Pons (tissue), 1 donor: ENCODE measurements around the gene HSPA4L.

Experiments used
- DNase-seq: peaks from one replicate; pipeline ENCODE4 v3.0.0-alpha.2; 2016; ENCODE audit warnings: low spot score

The HSPA4L gene

DNA sequence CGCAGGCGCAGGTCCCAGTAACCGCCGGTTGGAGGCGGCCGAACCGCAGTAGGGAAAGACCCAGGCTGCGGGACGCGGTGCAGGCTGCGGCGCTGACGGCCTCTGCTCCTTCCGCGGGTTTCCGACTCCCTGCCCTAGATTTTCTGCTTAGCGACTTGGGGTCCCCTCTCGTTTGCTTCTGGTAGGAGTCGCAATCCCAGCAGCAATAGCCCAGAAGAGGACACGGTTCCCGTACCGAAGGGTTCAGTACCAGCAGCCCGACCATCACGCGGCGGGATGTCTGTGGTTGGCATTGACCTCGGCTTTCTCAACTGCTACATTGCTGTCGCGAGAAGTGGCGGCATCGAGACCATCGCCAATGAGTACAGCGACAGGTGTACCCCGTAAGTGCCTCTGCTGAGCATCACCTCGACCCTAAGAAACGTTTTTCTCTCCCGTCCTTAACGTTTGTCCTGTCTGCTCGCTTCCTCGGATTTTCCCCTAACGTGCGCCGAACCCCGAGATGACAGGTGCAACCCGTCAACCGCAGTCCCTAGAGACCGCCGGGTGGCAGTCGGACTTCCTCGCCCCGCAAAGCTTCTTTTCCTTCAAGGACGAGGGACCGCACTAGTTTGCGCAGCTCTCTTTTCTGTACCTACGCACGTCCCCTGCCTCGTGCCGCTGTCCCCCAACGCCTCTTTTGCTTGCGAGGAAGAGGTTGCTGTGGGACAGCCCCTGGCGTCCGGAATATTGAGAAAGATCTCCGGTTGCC is at the start of gene HSPA4L:
Gene HSPA4L (plus strand): TSS at position 48 of the 751 bp plus-strand sequence. CDS start 229 bp downstream, at position 277.
- peak; percentile 47 for DNase-seq

DNA sequence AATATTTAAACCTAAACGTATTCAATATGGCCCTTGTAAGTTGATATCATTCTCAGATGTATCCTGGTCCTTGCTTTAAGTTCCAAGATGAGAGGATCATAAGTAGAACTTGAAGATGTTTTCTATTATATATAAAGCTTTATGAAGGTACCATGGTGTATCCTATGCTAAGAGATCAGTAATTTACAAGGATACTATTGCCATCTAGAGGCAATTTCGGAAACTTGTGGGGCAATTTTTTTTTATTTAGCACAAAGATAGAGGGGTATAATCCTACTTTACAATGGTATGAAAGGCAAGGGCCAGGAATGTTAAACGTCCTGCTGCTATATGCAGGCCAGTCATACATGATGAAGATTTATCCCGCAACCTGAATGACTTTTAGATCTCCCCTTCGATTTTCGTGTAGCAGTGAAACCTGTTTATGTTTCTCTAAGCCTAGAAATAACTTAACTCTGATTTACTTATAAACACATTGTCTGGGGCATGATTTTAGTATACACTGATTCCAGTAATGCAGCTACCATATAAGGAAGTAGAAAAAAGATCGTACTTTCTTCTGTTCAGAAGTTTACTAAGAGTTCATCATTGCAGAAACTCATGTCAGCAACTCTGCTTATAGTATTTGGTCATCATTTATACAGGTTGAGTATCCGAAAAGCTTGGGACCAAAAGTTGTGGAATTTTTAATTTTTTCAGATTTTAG is 49.3 kb upstream of the HSPA4L start:
- peak; percentile 64 for DNase-seq

DNA sequence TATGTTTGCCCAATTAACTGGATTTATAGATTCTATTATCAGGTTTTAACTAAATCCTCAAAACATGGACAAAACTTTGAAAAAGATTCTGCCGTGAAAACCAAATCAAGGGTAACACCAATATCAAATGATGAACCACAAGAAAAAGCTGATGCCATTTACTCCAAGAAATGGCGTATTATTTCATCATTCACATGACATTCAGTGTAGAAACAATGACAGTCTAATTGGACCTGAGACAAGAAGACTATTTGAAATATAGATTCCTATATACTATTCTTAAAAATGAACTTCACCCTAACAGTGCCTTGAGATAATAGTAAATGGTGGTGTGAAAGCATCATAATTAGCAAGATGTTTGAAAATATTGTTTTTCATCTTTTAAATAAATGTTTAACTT is 47.1 kb upstream of the HSPA4L start:
- DNase-seq, result no peak

DNA sequence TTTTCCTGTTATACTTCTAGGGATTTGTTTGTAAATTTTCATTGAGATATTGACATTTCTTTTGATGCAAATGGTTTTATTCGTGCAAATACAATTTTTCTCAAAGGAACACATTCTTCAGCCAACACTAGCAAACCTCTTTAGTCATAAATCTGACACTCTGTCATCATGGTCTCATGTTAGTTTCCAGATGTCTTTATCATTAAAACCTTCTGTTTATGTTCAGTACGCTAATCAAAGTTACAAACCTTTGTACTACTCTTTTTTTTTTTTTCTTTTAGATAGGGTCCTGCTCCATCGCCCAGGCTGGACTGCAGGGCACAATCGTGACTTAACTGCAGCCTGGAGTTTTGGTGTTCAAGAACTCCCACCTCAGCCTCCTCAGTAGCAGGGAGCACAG is 44.8 kb upstream of the HSPA4L start:
- no peak for DNase-seq

DNA sequence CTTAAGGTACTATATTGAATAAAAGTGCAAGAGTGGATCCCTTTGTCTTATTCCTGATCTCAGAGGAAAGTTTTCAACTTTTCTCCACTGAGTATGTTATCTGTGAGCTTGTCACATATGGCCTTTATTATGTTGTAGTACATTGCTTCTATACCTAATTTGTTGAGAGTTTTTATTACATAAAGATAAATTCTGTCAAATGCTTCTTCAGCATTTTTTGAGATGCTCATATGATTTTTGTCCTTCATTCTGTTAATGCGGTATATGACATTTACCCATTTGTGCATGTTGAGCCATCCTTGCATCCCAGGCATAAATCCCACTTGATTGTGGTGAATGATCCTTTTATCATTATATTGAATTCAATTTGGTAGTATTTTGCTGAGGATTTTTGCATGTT is 40.9 kb upstream of the HSPA4L start:
- DNase-seq, result no peak

DNA sequence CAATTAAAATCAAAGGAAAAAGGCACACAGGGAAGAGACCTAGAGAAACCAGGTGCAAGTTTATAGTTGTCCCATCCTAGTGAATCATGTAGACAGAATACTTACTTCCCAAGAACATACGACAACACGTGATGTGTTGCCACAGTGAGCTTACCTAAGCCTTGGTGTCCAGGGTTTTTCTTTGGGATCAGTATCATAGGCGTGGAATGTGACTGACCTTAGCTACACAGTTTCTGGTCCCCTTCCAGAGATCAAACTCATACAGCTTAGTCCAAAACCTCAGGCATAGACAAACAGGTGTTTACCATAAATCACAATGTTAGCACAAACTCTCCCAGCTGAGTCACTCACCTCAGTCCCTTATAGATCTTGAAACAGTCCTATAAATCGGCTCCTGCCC is 34.2 kb upstream of the HSPA4L start:
- DNase-seq, result no peak

DNA sequence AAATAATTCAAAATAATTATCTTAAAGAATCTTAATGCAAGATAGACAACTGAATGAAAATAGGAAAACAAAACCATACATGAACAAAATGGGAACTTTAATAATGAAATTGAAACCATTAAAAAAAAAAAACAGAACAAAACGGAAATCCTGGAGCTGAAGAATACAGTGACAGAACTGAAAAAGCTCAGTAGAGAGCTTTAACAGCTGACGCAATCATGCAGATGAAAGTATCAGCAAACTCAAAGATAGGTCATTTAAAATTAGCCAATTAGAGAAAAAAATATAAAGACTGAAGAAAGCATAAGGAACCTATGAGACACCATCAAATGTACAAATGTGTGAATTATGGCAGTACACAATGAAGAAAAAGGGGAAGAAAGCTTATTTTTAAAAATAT is 33.2 kb upstream of the HSPA4L start:
- DNase-seq, result no peak

DNA sequence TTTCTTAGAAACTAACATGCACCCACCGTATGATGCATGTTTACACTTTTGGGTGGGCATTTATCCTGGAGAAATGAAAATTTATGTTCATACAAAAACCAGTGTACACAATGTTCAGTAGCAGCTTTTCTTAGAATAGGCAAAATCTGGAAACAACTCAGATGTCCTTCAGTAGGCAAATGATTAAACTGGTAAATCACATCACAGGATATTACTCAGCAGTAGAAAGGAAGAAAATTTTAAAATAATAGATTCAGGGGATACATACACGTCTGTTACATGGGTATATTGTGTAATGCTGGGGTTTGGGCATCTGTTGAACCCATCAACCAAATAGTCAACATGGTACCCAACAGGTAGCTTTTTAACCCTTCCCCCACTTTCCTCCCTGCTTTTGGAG is 25.2 kb upstream of the HSPA4L start:
- no peak for DNase-seq

DNA sequence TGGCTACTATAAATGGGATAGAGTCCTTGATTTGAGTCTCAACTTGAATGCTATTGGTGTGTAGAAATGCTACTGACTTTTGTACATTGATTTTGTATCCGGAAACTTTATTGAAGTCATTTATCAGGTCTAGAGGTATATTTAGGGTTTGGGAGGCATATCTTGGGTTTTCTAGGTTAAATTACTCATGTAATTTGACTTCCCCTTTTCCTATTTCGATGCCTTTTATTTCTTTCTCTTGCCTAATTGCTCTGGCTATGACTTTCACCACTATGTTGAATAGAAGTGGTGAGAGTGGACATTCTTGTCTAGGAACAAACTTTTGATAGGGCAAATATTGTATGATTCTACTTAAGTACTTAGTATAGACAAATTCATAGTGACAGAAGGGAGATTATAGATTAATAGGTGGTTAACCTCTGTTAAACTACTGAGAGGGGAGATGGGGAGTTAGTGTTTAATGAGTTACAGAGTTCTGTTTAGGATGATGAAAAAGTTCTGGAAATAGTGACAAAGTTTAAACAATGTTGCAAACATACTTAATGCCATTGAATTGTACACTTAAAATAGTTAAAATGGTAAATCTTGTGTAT is 22.8 kb upstream of the HSPA4L start:
- DNase-seq, result no peak

DNA sequence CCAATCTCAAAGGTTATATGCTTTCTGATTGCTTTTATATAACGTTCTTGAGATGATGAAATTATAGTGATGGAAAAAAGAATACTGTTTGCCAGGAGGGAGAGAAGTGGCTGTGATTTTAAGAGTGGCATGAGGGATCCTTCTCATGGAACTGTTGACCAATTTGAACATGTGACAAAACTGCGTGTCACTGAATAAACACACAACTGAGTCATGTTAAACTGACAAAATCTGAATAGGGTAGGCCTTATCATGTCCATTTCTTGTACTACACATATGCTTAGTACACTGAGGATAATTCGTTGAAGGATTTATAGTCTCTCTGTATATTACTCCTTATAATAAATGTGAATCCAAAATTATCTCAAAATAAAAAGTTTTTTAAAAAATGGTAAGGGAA is 22.2 kb upstream of the HSPA4L start:
- no peak for DNase-seq

DNA sequence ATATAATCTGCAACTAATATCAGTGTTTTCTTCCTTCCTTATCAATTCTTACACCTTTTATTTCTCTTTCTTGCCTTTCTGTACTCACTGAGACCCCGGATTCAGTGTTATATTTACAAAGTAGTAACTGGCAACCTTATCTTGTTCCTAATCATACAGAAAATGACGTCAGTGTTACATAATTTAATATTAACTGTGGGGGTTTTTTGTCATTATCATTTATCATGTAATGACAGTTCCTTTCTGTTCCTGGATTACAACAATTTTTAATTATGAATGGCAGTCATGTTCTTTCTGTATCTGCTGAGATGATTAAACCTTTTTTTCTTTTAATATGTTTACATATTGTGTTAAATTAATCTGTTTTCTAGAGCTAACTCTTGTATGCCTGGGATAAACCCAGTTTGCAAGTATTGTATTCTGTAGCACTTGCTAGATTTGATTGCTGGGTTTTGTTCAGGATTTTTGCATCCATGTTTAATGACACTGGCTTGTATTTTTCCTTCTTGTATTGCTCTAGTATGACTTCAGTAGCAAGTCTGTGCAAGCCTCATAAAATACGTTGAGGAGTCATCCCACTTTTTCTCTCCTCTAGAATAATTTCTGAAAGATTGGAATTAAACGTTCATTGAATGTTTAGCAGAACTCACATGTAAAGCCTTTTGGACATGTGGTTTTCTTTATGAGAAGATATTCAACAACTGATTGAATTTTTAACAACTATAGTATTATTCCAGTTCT is 10.4 kb upstream of the HSPA4L start:
- DNase-seq, result no peak

DNA sequence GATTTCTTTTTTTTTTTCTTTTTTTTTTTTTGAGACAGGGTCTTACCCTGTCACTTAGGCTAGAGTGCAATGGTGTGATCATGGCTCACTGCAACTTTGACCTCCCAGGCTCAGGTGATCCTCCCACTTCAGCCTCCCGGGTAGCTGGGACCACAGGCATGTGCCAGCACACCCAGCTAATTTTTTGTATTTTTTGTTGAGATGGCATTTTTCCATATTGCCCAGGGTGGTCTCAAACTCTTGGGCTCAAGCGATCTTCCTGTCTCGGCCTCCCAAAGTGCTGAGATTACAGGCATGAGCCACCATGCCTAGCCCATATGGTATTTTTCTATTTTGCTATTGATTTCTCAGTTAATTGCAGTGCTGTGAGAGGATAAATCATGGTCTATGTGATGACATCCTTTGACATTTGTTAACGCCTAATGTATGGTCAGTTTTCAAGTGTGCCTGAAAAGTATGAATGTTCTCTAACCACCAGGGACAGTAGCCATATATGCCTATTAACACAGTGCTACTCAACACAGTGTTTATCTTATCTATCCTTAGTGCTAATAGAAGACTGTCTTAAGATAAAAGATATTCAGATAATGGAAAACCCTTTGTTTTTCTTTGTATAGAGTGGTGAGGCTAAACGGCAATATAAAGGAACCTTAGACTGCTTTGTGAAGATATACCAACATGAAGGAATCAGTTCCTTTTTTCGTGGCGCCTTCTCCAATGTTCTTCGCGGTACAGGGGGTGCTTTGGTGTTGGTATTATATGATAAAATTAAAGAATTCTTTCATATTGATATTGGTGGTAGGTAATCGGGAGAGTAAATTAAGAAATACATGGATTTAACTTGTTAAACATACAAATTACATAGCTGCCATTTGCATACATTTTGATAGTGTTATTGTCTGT is 9.1 kb upstream of the HSPA4L start:
- no peak for DNase-seq

DNA sequence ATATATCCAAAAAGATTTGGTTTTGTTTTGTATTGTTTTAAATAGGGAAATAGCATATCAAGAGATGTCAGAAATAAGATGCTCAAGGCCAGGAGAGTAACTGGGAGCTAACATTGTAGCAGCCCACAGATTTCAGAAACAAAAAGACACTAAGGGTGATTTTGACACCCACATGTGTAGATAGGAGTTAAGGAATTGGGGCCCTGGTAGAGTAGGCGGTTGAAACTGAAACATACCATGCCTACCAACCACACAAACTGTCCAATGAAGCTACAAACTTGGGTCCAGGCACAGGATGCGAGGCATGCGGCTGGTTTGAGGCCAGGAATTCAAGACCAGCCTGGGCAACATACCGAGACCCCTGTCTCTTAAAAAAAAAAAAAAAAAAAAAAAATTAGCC is 6.3 kb upstream of the HSPA4L start:
- no peak for DNase-seq

DNA sequence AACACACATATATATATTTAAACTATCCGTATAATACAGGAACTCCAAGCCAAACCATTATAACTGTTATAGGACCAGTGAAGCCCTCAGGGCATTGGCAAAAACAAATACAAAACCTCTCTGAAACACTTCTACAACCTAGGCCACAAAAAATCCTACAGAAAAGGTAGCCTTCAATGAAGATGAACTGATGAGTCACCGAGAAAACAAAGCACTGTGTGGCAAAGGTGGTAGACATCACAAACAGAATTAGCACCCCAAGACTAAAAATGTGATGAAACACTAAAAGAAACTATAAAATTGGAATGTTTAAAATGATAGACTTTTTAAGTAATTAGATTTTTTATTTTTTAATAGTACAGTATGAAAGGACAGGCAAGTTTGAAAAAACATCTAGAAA is 5.5 kb upstream of the HSPA4L start:
- DNase-seq, result no peak

DNA sequence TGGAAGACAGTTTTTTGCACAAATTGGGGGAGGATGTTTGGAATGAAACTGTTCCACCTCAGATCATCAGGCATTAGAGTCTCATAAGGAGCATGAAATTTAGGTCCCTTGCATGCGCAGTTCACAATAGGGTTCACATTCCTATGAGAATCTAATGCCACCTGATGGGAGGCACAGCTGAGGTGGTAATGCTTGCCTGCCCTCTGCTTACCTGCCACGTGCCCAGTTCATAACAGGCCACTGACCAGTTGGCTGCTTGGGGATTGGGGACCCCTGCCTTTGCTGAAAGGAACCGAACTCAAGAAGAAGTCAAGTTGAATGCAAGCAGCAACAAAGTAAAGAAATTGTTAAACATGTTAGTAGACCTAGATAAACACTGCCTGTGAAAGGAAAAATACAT is 4.6 kb upstream of the HSPA4L start:
- no peak for DNase-seq

DNA sequence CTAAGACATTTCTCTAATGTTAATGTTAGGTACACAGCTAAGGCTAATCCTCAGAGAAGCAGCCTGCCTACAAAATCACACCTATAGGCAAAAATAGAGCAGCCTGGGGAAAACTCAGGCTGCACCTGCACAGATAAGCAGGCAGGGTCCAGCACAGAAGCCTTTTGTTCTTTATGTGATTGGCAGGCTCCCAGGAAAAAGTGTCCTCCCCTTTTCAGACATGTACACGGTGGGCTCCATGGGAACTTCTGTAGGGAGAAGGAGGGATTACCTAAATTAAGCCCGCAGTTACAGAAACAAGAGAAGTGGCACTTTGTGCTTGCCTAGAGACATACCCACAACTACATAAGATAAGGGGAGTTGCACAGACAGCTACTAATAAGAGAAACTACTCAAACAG is 4.0 kb upstream of the HSPA4L start:
- DNase-seq, result no peak

DNA sequence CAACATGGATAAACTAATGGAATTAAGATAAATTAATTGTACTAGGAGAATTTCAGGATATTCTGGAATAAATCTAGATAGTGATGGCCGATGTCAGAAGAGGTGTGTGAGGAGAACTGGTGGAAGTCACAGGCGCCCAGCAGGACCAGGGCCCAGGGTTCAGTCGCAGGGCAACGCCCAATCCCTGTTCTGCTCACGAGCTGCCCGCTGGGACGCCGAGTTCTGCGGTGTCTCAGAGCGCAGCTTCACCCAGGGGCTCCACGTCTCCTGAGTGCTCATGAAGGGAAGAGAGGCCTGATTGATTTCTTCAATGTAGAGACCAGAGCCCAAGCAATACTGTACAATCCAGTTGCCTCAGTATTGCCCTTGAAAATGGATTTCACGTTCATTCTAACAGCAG is 1.5 kb upstream of the HSPA4L start:
- DNase-seq, result no peak

DNA sequence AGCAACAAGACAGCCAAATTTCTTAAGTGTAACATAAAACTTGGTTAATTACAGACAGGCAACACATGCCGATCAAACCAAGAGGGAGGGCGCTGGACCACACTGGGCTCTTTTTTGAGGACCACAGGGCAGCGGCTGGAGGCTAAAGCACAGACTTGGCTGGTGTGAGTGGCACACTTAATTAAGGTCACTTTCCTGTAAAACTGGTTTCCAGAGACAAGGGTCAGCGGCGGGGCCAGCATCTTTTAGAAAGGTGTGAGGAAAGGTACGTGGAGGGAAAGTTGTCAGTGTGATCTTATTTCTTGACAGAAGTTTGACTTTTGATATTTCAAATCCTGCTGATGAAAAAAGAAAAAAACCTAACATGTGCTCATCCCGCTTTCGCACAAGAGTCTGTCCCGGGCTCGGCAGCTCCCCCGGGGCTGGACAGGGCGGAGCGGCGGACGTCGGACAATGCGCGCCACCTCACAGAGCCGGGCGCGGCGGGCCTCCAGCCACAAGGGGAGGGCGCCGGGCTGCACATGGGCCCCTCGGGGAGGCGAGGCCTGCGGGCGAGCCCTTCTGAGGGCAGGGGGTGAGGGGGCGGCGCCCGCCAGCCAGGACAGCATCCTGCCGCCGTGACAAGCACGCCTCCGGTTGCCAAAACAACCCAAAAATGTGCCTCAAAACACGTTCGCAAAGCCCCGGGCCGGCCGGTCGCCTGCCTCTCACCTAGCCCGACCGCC is 660 bp upstream of the HSPA4L start:
- DNase-seq, result no peak

DNA sequence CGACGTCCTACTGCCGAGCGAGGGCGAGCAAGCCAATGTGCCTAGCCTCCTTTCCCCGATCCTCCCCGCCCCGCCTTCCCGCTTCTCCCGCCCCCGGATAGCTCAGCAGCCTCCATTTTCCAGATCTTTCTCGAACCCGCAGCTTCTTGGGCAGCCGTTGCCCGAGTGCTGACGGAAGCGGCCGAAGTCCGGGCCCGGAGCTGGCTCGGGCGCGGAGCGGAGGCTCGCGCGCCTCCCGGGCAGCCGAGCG is 172 bp upstream of the HSPA4L start:
- DNase-seq, result peak; percentile 83

DNA sequence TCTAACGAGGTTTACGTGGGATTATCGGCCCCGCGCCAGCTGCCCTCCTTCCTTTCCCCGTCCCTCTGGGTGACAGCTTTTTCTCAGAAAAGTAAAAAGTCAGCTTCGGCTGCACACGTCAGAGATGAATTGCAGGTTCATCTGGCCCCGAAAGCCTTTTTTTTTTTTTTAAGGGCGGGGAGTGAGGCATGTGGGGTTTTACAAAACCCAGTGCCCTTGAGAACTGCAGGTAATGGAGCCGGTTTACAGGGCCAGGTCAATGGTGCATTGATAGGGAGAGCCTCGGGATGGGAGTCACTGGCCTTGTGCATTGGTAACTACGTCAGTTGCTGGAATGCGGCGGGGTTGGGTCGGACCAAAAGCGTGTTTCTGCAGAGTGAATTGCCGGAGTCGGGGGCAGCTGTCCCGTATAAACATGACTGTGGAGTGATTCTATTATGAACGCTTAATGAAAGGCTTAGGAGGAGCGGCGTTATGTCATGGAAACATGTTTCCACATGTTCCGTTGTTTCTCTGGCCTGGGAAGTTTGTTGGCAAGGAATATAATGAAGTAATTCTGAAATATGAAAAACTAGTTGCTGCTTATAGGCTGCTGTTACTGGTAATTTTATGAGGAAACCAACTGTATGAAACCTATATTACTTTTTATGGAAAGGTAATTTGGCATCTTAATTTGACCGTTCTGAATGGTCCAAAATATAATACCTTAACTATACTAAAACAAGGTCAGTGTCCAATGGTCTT is 1.1 kb downstream of the HSPA4L start:
- DNase-seq, result peak; percentile 68
